Neural crest cell (in vitro differentiated cells): ENCODE measurements around the gene GABARAP. TPM values are rescaled to one million over a fixed set of nuclear protein-coding genes. Genes with fewer than 3 reads are reported as not detected.

Experiments
- DNase-seq: peaks from one replicate; pipeline ENCODE4 v3.0.0; 2021; ENCODE audit warnings: low read depth, mixed read lengths, low spot score
- H3K27ac Mint-ChIP-seq: one replicate; pipeline ENCODE4 v1.8.0; 2021; ENCODE audit warnings: mild to moderate bottlenecking, mixed read lengths; ENCODE audit not compliant: unreplicated experiment
- H3K27me3 Mint-ChIP-seq: 2 replicates; pipeline ENCODE4 v1.8.0; 2021; ENCODE audit warnings: low read depth, mild to moderate bottlenecking, mixed read lengths
- H3K36me3 Mint-ChIP-seq: 2 replicates; pipeline ENCODE4 v1.8.0; 2021; ENCODE audit warnings: low read depth, mild to moderate bottlenecking, mixed read lengths
- H3K4me1 Mint-ChIP-seq: 2 replicates; pipeline ENCODE4 v1.8.0; 2021; ENCODE audit warnings: mixed read lengths
- H3K4me3 Mint-ChIP-seq: one replicate; pipeline ENCODE4 v1.8.0; 2021; ENCODE audit warnings: mild to moderate bottlenecking, mixed read lengths
- H3K9me3 Mint-ChIP-seq: 2 replicates; pipeline ENCODE4 v1.8.0; 2021; ENCODE audit warnings: mixed read lengths
- total RNA-seq: library from RNA; stranded (reverse); gene quantifications from 2 replicates; pipeline ENCODE4 v1.2.1, GENCODE V29; 2021
- TF ChIP-seq, protein P1 (sequence below): fragments of 200-600 bp; sonication (generic); conservative IDR thresholded peaks from 2 replicates; pipeline ENCODE4 v1.5.0; 2021; ENCODE audit warnings: antibody characterized with exemption, mild to moderate bottlenecking

Gene GABARAP
- total RNA-seq, 1 donor from 2014 or later: 470 TPM

DNA sequence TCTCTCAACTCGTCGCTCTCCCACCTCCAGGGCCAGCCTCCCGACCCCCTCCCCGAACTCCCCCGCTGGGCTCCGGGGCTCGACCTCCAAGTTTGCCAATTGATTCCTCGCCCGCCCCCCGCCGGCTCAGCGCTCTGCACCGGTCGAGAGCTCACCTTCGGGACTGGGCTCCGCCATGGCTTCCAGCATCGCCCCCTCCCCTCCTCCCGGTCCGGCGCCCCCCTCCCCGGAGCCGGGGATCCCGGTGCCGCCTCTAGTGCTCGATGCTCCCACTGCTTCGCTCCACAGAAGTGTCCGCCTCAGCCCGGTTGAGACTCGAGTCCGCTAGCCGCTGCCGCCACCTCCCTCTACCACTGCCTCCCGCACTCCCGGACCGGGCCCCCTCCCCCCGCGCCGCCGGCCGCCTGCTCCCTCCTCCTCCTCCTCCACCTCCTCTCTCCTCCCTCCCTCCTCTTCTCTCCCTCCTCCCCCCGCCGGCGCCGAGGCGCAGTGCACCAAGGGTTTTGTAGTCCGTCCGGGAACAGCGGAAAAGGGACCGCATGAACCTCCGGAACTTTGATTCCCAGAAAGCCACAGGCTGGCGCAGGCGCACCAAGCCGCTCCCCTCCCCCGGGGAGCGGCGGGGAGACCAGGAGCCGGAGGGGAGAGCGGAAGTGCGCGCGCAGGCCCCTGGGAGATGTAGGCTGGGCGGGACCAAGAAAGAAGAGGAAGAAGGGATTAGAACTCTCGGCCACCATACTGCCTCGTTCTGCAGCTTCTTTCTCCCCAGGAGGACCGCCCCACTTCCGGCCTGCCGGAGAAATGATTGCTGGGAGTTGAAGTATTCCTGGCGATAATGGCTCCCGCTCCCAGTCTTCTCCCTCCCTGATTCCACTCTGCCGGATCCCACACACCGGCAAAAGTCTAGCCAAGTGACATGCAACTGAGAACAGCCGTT, 2.9 kb downstream of the GABARAP start, which contains the start of gene PHF23:
Gene PHF23, minus strand, starts transcription at position 367 of the 937 bp plus-strand sequence. Its CDS starts 178 bp downstream, at position 189.
- Mint-ChIP-seq H3K36me3 (peaks cover 28% of the 10 kb centered on the region), H3K9me3 (no peaks in the 10 kb centered on the region), H3K27me3 (peaks cover 22% of the 10 kb centered on the region), H3K4me1 (peaks cover 56% of the 10 kb centered on the region), H3K27ac (peak within 1 kb of the TSS; percentile 99), H3K4me3 (peak within 1 kb of the TSS; percentile 94)
- DNase-seq: peak; percentile 96
- TF ChIP-seq, protein P1, sequence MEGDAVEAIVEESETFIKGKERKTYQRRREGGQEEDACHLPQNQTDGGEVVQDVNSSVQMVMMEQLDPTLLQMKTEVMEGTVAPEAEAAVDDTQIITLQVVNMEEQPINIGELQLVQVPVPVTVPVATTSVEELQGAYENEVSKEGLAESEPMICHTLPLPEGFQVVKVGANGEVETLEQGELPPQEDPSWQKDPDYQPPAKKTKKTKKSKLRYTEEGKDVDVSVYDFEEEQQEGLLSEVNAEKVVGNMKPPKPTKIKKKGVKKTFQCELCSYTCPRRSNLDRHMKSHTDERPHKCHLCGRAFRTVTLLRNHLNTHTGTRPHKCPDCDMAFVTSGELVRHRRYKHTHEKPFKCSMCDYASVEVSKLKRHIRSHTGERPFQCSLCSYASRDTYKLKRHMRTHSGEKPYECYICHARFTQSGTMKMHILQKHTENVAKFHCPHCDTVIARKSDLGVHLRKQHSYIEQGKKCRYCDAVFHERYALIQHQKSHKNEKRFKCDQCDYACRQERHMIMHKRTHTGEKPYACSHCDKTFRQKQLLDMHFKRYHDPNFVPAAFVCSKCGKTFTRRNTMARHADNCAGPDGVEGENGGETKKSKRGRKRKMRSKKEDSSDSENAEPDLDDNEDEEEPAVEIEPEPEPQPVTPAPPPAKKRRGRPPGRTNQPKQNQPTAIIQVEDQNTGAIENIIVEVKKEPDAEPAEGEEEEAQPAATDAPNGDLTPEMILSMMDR: no peak

DNA sequence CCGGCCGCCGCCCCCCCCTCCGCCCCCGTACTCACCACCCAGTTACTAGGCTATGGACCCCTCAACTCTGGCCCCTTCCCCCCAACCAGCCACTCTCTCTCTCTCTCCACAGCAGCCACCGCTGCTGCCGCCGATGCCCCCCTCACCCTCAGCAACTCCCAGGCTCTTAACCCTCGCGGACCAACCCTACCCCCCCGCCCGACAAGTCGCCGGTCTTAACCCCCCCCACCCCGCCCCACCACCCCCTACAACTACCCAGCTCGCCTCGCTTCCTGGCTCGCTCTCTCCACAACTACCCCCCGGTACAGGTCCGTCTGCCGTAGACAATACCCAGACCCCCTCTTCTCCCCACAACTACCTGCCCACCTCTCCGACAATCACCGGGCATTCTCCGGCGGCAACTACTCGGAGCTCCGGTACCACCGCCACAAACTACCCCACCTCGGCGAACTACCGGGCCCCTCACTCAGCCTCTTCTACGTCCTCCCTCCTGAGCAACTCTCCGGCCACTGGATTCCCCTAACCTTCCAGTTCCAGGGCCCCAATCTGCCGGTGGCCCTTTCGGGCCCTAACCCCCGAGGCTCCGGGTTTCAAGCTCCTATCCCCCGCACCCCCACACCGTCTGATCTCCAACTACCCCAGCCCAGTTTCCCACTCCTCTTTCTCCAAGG, 3.7 kb downstream of the GABARAP start:
- no peak for DNase-seq
- peak overlapping the region; percentile 99 for H3K27ac Mint-ChIP-seq
- H3K9me3 Mint-ChIP-seq: no peaks in the 10 kb centered on the region
- TF ChIP-seq, protein P1: no peak
- H3K4me1 Mint-ChIP-seq: peaks cover 60% of the 10 kb centered on the region
- H3K36me3 Mint-ChIP-seq: peaks cover 27% of the 10 kb centered on the region
- peaks cover 22% of the 10 kb centered on the region for H3K27me3 Mint-ChIP-seq
- peak overlapping the region; percentile 94 for H3K4me3 Mint-ChIP-seq

DNA sequence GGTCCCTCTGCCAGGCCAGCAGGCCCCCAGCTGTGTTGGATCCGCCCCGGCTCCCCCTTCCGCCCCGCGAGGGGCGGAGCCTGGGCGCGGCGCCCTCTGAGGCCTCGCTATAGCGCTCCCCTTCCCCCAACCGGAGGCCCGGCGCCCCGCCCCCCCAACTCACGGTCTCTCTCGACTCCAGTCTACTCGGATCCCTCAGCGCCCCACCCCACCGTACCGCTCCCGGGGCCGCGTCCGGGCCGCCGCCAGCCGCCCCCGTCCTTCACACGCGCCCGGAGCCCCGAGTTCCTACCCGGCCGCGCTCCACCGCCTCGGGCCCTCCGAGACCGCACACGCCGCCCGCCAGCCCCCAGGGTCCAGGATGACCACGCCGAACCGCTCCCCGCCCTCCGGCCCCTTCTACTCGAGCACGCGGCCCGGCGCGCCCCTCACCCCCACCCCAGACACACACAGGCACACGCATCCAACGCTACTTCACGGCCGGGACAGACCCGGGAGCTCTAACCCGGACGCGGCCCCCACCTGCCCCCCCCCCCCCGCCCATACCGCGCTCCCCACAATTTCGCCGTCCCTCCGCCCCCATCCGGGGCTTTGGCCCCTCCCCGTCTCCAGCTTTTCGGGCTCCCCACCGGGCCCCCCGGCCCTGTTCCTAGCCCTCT, 4.4 kb downstream of the GABARAP start:
- Mint-ChIP-seq H3K4me1 (peaks cover 61% of the 10 kb centered on the region), H3K4me3 (peak overlapping the region; percentile 99), H3K9me3 (no peaks in the 10 kb centered on the region), H3K36me3 (peaks cover 26% of the 10 kb centered on the region), H3K27ac (no peak overlapping the region), H3K27me3 (peaks cover 25% of the 10 kb centered on the region)
- TF ChIP-seq, protein P1: no peak
- peak; percentile 60 for DNase-seq

DNA sequence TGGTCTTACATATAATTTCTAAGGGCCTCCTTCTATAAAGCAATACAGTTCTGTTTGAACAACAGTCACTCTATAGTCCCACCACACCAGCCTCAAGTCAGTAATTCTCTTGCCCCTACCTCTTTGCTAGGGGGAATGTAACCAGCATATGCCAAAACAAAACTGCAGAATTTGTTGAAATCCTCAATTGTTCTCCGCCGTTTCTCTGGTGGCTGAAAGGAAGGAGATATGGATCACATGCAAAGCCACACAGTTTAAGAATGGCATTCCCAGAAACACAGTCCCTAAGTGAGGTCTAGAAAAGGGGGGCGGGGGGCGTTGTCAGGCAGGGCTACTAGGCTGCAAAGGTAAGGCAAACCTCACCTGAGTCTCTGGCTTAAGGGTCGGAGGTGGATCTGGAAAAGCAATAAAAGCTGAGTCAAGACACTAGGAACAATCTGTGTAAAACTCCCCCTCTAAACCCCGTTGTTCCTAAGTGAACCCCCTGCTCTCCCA, 4.9 kb downstream of the GABARAP start:
- H3K27ac Mint-ChIP-seq: no peak overlapping the region
- no peaks in the 10 kb centered on the region for H3K9me3 Mint-ChIP-seq
- peaks cover 21% of the 10 kb centered on the region for H3K27me3 Mint-ChIP-seq
- H3K4me1 Mint-ChIP-seq: peaks cover 60% of the 10 kb centered on the region
- peaks cover 24% of the 10 kb centered on the region for H3K36me3 Mint-ChIP-seq
- TF ChIP-seq, protein P1: no peak
- H3K4me3 Mint-ChIP-seq: peak overlapping the region; percentile 99
- no peak for DNase-seq

DNA sequence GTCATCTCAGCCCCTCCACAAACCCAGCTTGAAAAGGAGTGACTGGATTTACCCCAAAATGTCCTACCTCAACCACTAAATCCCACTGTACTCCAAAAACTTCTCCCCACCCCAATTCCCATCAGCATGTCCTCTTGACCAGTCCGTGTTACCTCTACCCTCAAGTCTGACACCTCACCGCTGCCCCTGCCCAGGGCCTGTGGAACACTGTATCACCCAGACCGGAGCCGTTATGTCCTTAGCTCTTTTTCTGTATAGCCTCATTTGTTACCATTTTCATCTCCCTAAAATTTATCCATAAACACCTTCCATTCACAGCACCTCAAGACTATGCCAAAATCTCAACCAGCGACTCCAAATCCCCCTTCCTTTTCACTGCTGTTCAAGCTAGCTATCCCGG, 5.4 kb downstream of the GABARAP start:
- H3K4me3 Mint-ChIP-seq: peak overlapping the region; percentile 99
- peaks cover 17% of the 10 kb centered on the region for H3K27me3 Mint-ChIP-seq
- TF ChIP-seq, protein P1: no peak
- no peak overlapping the region for H3K27ac Mint-ChIP-seq
- DNase-seq: no peak
- no peaks in the 10 kb centered on the region for H3K9me3 Mint-ChIP-seq
- peaks cover 61% of the 10 kb centered on the region for H3K4me1 Mint-ChIP-seq
- H3K36me3 Mint-ChIP-seq: peaks cover 29% of the 10 kb centered on the region
